Superior temporal gyrus (tissue), 1 donor: ENCODE data around the gene PYDC1.
"Not testable (repeated sequence)": the region's sequence is repeated elsewhere in the genome, so short reads cannot be mapped to it uniquely, and the experiment has no call there.

Experiments
- DNase-seq: peaks from one replicate; pipeline ENCODE4 v3.0.0-alpha.2; 2016; ENCODE audit errors: extremely low spot score

Gene PYDC1

DNA sequence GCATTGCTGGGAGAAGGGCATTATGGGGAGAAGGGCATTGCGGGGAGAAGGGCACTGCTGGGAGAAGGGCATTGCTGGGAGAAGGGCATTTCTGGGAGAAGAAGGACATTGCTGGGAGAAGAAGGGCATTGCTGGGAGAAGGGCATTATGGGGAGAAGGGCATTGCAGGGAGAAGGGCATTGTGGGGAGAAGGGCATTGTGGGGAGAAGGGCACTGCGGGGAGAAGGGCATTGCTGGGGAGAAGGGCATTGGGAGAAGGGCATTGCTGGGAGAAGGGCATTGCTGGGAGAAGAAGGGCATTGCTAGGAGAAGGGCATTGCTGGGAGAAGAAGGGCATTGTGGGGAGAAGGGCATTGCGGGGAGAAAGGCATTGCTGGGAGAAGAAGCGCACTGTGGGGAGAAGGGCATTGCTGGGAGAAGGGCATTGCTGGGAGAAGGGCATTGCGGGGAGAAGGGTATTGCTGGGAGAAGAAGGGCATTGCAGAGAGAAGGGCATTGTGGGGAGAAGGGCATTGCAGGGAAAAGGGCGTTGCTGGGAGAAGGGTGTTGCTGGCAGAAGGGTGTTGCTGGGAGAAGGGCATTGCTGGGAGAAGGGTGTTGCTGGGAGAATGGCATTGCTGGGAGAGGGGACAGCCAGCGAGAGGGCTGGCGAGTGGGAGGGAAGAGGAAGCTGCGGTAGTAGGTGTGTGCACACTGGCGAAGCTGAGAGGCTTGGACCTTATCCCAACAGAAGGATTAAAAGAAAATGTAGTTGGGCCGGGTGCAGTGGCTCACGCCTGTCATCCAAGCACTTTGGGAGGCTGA is 4.6 kb upstream of the PYDC1 start:
- DNase-seq: no peak

DNA sequence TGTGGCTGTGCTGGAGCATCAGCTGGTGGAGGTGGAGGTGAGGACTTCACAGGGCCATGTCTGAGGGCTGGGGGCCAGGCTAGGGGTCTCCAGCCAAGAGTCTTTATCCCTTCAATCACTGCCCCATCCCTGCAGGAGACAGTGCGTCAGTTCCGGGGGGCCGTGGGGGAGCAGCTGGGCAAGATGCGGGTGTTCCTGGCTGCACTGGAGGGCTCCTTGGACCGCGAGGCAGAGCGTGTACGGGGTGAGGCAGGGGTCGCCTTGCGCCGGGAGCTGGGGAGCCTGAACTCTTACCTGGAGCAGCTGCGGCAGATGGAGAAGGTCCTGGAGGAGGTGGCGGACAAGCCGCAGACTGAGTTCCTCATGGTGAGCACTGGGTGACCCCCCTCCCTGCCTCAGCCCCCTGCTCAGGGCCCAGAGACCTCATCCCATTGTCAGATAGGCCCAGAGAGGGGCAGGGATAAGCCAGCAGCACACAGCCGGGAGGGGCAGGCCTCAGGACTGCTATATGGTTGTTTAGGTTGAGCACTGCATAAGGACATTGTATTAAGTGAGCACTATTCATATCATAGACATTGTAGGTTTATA is 2.3 kb upstream of the PYDC1 start:
- no peak for DNase-seq

DNA sequence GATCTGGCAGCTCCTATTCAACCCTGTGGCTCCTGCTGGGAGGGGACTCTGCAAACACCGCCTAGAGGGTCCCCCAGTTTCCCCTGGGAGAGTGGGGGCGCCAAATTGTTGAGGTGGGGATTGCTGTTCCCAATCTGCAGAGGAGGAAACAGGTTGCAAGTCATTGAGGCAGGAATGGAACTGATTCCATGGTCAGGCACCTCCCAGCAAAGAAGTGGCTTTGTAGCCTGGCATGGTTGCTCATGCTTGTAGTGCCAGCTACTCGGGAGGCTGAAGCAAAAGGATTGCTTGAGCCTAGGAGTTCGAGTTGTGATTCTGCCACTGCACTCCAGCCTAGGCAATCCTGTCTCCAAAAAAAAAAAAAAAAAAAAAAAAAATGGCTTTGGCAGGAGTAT is 198 bp upstream of the PYDC1 start:
- no peak for DNase-seq

DNA sequence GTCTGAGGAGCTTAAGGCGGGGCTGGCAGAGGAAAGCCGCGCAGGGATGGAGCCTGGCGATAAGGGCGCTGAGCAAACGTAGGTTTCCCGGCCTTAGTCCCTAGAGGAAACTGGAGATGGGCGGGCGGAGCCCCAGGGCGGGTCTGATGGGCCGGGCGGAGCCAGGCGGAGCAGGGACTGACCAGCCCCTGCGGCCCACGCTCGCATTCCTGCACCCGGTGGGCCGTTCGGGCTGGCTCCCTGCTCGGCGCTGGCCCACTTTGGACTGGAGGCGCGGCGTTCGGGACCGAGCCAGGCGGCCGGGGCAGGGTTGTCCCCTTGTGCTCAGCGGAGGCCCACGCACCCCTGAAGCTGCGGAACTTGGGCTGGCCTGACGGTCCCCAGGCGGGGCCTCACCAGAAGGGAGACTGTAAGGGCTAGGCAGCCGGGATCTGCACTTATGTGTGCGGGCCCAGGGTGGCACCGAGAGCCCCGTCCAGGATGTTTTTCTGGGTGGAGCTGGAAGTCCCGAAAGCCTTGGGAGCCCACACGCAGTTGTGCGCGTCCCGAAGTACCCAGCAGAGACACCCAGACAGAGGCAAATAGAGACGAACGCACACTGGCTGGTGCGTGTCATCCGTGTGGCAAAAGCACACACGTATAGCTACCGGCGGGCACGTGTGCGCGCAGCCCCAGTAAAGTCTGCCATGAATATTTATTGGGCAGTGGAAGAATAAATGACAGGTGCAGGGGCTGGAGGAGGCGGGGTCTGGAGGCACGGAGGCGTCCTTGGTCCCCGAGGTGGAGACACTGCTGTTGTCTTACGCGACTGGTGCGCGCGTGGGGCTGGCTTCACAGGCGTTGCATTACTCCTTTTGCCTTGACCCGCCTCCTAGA is 1.4 kb downstream of the PYDC1 start:
- DNase-seq: no peak

DNA sequence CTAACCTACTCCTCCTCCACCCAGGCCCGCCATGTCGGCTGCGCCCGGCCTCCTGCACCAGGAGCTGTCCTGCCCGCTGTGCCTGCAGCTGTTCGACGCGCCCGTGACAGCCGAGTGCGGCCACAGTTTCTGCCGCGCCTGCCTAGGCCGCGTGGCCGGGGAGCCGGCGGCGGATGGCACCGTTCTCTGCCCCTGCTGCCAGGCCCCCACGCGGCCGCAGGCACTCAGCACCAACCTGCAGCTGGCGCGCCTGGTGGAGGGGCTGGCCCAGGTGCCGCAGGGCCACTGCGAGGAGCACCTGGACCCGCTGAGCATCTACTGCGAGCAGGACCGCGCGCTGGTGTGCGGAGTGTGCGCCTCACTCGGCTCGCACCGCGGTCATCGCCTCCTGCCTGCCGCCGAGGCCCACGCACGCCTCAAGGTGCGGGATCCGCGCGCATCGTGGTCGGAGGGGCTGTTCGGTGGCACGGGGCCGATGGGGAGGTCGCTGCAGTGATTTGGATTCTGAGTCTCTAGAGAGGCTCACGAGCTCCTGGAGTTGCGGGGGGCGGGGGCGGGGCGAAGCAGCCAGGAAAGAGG is 2.1 kb downstream of the PYDC1 start:
- no peak for DNase-seq

DNA sequence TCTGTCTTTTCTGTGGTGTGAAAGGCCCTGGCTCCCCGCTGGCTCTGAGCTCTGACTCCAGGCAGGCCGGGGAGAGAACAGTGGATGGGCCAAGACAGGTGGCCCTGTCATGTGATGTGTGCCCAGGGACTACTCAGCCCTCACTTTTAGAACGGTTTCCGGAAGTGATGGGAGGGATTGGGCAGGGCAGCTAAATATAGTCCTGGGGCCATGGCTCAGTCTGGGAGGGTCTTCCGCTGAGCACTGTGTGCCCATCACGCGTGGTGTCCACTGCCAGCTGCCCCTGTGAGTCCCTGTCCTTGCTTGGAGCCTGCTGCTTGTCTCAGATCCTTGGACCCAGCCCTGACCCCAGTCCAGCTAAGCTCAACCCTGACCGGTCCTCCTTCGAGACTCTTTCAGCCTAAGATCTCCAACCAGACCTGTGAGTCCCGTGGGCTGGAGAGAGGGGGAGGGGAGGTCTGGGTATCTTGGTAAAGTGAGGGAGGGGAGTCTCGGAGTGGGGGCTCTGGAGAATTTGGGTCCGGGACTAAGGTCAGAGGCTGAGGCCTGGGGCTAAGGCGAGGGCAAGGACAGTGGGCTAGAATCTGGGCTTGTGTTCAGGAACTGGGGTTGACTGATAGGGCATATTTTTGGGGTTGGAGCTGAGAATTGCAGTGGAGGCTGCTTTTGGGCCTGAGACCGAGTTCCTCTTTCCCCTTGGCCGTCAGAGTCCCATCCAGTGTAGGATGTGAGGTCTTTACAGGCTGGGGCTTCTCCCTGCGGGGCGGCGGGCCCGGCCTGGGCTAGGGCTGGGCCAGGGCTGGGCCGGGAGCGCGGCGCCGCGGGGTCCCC is 2.8 kb downstream of the PYDC1 start, which contains the start of gene TRIM72:
Gene TRIM72 (plus strand): TSS at position 243 of the 831 bp plus-strand sequence. CDS start 620 bp downstream, outside the sequence.
- DNase-seq: no peak

DNA sequence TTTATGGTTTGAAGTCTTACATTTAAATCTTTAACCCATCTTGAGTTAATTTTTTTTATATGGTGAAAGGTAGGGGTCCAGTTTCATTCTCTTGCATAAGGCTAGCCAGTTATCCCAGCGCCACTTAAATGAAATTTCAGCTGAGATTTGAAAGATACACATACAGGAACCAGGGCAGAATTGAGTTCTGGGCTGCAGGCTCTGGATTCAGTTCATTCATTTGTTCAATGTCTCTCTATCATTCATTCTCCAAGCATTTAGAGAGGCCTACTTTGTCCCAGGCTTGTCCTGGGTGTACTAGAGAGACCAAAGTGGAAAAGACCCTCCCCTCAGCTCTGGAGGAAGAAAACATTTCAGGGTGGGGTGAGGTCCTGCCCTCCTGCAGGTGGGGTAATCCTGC is 3.6 kb downstream of the PYDC1 start:
- DNase-seq: no peak

DNA sequence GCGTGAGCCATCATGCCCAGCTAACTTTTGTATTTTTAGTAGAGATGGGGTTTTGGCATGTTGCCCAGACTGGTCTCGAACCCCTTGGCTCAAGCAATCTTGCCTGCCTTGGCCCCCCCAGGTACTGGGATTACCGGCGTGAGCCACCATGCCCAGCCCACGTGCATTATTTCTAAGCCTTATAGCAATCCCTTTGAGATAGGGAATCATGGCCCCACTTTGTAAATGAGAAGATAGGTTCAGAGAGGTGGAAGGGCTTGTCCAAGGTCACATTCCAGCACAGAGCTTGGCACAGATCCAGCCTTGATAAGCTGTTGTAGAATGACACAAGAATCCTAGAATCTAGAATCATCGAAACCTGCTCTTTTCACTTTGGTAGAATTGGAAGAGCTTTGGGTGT is 10.2 kb downstream of the PYDC1 start:
- no peak for DNase-seq

DNA sequence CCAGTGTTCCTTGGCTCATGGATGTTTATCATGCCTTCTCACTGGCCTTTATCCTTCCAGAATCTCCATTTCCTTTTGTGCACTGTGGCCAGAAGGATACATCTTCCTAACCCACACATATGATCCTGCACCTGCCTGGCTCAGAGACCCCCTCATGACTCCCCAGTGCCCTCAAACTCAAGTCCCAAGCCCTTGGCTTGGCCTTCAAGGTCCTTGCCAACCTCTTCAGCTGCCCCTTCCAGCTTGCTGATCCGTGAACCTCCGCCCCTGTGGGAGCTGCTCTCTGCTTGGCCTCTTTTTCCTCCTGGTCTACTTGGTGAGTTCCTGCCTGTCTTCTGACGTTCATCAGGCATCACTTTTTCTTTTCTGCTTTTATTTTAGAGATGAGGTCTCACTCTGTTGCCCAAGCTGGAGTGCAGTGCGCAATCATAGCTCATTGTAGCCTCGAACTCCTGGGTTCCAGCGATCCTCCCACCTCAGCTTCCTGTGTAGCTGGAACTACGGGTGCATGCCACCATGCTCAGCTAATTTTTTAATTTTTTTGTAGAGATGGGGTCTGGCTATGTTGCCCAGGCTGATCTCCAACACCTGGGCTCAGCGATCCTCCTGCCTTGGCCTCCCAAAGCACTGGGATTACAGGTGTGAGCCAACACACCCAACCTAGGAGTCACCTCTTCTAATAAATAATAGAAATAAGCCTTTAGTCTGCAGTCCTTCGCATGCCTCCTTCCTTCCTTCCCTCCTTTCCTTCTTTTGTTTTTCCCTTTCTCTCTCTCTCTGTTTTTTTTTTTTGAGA is 11.9 kb downstream of the PYDC1 start:
- no peak for DNase-seq

DNA sequence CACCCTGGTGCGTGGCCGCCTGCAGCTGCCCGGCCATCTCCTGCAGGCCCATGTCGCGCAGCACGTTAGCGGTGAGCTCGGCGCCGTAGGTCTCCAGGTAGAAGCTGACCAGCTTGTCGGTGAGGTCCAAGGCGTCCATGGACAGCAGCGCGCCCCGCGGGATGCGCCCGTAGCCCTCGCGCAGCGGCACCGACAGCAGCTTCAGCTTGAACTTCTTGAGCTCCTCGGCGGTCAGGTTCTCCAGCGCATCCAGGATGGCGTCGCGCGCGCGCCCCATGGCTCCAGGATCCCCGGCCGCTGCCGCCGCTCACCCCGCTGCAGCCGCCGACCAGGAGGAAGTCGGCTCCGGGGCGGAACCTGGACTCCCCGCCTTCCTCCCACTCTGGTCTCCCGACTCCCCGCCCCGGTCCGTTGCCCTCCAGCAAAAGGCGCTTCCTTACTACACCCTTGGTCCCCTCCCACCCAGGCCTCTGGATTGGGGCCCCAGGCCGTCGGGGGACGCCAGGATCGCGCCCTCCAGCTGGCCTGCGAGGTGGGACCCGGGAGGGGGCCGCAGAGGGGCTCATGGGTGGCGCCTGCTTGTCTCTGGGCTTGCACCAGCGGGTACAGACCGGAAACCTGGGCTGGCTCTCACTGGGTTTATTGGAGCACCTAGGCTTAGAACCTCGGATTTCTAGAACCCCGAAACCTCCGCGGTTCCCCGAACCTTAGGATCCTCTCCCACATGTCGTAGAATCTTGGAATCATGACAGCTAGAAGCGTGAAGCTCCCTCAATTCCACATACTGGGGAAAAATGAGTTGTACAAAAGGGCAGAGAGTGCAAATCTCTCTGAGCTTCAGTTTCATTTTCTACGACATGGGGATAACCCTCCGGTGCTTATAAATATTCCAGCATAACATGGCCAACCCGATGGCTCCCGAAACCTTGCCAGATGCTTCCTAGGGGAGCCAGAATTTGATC is 14.2 kb downstream of the PYDC1 start, which contains the start of gene PYCARD:
Gene PYCARD (minus strand): TSS at position 347 of the 962 bp plus-strand sequence. CDS start 70 bp downstream, at position 277.
- no peak for DNase-seq

DNA sequence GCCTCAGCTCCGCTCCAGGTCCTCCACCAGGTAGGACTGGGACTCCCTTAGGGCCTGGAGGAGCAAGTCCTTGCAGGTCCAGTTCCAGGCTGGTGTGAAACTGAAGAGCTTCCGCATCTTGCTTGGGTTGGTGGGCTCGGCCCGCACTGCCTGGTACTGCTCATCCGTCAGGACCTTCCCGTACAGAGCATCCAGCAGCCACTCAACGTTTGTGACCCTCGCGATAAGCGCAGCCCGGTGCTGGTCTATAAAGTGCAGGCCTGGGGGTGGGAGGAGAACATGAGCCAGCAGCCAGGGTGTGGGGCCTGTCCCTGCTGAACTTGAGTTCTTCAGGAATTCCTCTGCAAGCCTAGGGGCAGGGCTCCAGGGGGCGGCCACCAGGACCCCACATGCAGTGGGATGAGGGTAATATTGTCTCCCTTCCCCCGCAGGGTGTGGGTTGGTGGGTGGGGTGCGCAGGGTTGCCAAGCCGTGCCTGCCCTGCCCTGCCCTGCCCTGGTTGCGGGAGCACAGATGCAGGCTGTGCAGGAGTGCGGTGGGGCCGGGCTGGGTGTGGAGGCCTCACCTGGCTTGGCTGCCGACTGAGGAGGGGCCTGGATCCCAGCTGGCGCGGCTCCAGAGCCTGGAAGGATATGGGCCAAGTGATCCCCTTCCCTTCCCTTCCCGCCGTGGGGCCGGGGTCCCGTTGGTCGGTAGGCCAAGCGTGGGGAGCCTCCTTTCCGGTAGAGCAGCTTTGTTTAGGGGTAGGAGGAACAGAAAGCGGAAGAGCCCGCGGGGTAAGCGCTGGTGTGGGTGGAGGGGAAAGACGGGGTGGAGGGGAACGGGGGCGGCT is 15.1 kb downstream of the PYDC1 start:
- no peak for DNase-seq

DNA sequence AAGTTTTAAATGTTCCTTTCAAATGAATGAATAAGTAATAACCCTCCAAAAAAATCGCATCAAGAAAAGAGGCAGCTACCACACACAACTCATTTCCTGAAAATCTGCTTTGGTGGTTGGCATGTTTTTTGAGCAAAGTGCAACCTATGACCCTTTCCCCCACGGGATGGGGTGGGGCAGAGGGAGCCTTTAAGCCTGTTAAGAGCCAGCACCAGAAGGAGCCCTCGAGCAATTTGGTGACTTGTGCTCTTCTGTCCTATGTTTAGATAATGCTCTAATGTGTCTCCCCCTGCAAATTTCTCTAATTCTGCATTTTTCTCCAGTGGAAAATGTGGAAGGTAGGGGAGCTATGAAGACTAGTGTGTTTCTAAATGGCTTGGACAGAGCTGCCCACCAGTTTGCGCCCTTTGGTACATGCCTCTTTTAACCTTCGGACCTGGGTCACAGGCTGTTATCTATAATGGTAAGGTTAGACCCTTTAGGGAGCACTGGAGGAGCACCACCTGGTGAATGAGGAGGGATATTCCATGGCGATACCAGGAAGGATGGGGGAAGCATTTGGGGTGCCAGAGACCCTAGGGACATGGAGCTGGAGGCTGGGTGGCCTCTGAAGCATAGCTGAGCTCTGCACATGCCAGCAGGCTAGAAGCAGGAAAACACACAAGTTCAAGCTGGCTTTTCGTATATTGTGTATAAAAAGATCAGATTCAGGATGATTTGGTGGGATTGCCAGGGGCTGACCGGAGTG is 15.9 kb downstream of the PYDC1 start:
- DNase-seq: no peak

DNA sequence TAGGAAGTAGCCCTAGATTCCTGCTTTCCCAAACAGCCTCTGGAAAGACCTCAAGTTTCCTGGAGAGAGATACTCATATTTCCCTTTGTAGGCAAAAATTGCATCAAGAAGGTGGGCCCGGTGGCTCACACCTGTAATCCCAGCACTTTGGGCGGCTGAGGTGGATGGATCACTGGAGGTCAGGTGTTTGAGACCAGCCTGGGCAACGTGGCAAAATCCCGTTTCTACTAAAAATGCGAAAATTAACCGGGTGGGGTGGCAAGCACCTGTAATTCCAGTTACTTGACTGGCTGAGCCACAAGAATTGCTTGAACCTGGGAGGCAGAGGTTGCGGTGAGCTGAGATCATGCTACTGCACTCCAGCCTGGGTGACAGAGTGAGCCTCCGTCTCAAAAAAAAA is 16.8 kb downstream of the PYDC1 start:
- DNase-seq: not testable (repeated sequence)

DNA sequence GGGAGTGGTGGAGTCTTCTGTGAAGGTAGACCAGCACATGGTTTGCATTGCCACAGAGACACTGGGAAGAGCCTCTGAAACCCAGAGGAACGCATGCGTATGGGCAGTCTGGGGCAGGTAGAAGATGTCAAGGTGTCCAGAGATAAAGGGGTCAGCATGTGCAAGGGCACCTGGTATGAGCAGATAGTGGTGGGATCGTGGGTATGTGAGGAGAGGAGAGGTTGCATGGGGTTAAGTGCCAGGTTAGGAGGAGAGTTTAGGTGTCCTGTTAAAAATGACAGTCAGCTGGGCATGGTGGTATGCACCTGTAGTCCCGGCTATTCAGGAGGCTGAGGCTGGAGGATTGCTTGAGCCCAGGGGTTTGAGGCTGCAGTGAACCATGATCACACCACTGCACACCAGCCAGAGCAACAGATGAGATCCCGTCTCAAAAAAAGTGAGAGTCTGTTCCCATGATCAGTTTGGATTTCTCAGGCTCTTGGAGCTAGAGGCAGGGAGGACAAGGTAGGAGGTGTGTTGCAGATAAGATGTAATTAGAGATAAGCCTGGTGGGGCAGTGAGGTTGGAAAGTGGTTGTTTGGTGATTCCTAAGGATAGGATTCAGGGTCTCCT is 17.4 kb downstream of the PYDC1 start:
- DNase-seq: no peak

DNA sequence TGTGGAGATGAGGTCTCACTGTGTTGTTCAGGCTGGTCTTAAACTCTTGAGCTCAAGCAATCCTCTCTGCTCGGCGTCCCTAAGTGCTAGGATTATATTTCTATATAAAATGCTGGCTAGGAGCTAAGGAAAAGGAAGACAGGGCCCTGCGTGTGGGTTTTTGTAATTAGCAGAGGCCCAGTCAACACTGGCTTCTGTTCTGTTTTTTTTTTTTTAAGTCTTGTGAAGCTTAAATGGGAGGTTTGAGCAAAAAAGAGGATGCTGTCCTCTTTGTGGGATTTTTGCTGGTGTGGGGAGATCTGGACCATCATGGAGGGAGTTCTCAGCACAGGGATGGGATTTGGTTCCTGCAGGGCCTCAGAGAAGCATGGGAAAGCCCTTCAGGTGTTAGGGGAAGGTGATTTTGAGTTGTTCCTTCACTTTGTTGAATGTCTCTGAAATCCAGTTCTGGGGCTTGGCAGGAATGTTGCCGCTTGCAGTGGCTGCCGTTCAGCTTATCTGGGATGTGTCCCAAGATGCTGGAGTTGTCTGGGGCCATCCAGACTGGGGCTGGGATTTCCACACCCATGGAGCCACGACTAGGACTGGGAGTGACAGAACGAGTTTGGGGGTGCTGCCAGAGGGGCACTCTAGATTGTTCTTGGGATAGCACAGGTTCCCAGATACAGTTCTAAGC is 18.6 kb downstream of the PYDC1 start:
- DNase-seq: no peak

DNA sequence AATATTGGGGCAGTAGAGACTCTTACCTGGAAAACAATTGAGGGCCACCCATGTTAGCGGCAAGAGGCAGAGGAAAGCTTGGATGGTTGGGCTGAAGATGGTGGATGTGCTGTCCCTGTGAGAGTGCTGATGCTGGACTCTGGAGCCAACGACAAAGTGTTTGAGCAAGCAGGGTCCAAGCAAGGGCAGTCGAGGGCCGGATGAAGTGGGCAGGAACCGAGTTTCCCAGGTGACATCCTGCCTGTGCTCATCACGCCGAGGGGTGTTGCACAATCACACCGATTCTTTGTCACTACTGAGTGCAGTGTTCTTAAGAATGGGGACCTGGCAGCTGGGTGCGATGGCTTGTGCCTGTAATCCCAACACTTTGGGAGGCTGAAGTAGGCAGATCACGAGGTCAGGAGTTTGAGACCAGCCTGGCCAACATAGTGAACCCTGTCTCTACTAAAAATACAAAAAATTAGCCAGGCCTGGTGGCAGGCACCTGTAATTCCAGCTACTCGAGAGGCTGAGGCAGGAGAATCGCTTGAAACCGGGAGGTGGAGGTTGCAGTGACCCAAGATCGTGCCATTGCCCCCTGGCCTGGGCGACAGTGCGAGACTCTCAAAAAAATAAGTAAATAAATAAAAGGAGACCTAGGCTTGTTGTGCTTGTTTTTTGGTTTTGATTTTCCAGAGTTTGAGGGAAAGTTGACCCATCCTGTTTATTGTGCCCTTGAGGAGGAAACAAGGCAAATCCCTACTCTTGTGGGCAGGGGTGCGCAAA is 20.4 kb downstream of the PYDC1 start:
- no peak for DNase-seq
